ENCODE data around the gene LAIR1.
"Not testable (repeated sequence)": the region's sequence is repeated elsewhere in the genome, so short reads cannot be mapped to it uniquely, and the experiment has no call there.

Gene LAIR1

GRCh38 chr19:54375181-54375938 is 10.6 kb upstream of the LAIR1 start:
- DNase-seq = peak; percentile 43

- no peak for DNase-seq
Measured at GRCh38 chr19:54373781-54374631, 9.3 kb upstream of the LAIR1 start.

GRCh38 chr19:54371453-54371852 is 6.7 kb upstream of the LAIR1 start:
- DNase-seq = not testable (repeated sequence)

GRCh38 chr19:54370434-54370796 is 5.7 kb upstream of the LAIR1 start:
- DNase-seq = peak; percentile 45

- DNase-seq = not testable (repeated sequence)
Measured at GRCh38 chr19:54369688-54370433, 5.1 kb upstream of the LAIR1 start.

GRCh38 chr19:54369082-54369687 is 4.5 kb upstream of the LAIR1 start:
- no peak for DNase-seq

- no peak for DNase-seq
Measured at GRCh38 chr19:54366811-54367210, 2.1 kb upstream of the LAIR1 start.

GRCh38 chr19:54365798-54366197 is 1.1 kb upstream of the LAIR1 start:
- not testable (repeated sequence) for DNase-seq

GRCh38 chr19:54361680-54362422 is 2.9 kb downstream of the LAIR1 start:
- not testable (repeated sequence) for DNase-seq

- peak; percentile 76 for DNase-seq
Measured at GRCh38 chr19:54359149-54359820, 5.4 kb downstream of the LAIR1 start.

GRCh38 chr19:54357381-54357780 is 7.3 kb downstream of the LAIR1 start:
- DNase-seq = no peak

GRCh38 chr19:54356444-54357056 is 8.2 kb downstream of the LAIR1 start:
- DNase-seq = no peak

GRCh38 chr19:54355675-54356074 is 9.1 kb downstream of the LAIR1 start:
- no peak for DNase-seq

- DNase-seq = no peak
Measured at GRCh38 chr19:54354761-54355160, 10.0 kb downstream of the LAIR1 start.

- DNase-seq = no peak
Measured at GRCh38 chr19:54352546-54352945, 12.2 kb downstream of the LAIR1 start.

GRCh38 chr19:54352041-54352440 is 12.7 kb downstream of the LAIR1 start:
- DNase-seq = no peak

- no peak for DNase-seq
Measured at GRCh38 chr19:54351474-54351873, 13.3 kb downstream of the LAIR1 start.

- DNase-seq = no peak
Measured at GRCh38 chr19:54345938-54346386, 18.8 kb downstream of the LAIR1 start.

- no peak for DNase-seq
Measured at GRCh38 chr19:54343868-54344267, 20.9 kb downstream of the LAIR1 start.

GRCh38 chr19:54341295-54341694 is 23.4 kb downstream of the LAIR1 start:
- DNase-seq = no peak
